KOPT-K1 (cell line): ENCODE results near the gene PDHA2.
"Not testable (repeated sequence)": the region's sequence is repeated elsewhere in the genome, so short reads cannot be mapped to it uniquely, and the experiment has no call there.

Experiments used
- H3K27ac ChIP-seq: fragments of 200-600 bp; sonication (generic); 2 replicates; pipeline ENCODE4 v1.5.1; 2016; ENCODE audit warnings: antibody characterized with exemption, mild to moderate bottlenecking, low read depth, low read length; ENCODE audit not compliant: poor library complexity, severe bottlenecking
- H3K36me3 ChIP-seq: fragments of 200-600 bp; sonication (generic); 2 replicates; pipeline ENCODE4 v1.5.1; 2017; ENCODE audit warnings: antibody characterized with exemption, mild to moderate bottlenecking, low read length, moderate library complexity; ENCODE audit not compliant: insufficient read depth
- H3K9me3 ChIP-seq: fragments of 200-600 bp; sonication (generic); 2 replicates; pipeline ENCODE4 v1.5.1; 2017; ENCODE audit warnings: antibody characterized with exemption, low read length, mild to moderate bottlenecking; ENCODE audit not compliant: insufficient read depth, poor library complexity, severe bottlenecking

The PDHA2 gene

GRCh38 chr4:95839891-95840290 is at the start of gene PDHA2:
PDHA2 (plus strand) TSS chr4:95840093; CDS start chr4:95840151, 58 bp downstream.
- peaks cover 4% of the 10 kb centered on the region for H3K9me3 ChIP-seq

GRCh38 chr4:95798003-95798402 is 41.9 kb upstream of the PDHA2 start:
- Histone ChIP-seq H3K27ac (no peak overlapping the region), H3K36me3 (no peaks in the 10 kb centered on the region), H3K9me3 (no peaks in the 10 kb centered on the region)

More at GRCh38 chr4:95839891-95840290, at the start of gene PDHA2:
- H3K36me3 ChIP-seq = no peaks in the 10 kb centered on the region
- no peak within 1 kb of the TSS for H3K27ac ChIP-seq

- Histone ChIP-seq H3K27ac (no peak overlapping the region), H3K36me3 (no peaks in the 10 kb centered on the region), H3K9me3 (no peaks in the 10 kb centered on the region)
Measured at GRCh38 chr4:95798727-95799126, 41.2 kb upstream of the PDHA2 start.

- no peak overlapping the region for H3K27ac ChIP-seq
- no peaks in the 10 kb centered on the region for H3K9me3 ChIP-seq
- H3K36me3 ChIP-seq = no peaks in the 10 kb centered on the region
Measured at GRCh38 chr4:95821867-95822266, 18.0 kb upstream of the PDHA2 start.

- H3K36me3 ChIP-seq = no peaks in the 10 kb centered on the region
- H3K9me3 ChIP-seq = no peaks in the 10 kb centered on the region
- H3K27ac ChIP-seq = no peak overlapping the region
Measured at GRCh38 chr4:95825546-95825945, 14.3 kb upstream of the PDHA2 start.

- no peaks in the 10 kb centered on the region for H3K9me3 ChIP-seq
- no peaks in the 10 kb centered on the region for H3K36me3 ChIP-seq
- no peak overlapping the region for H3K27ac ChIP-seq
Measured at GRCh38 chr4:95830651-95831050, 9.2 kb upstream of the PDHA2 start.

- H3K27ac ChIP-seq = no peak overlapping the region
- H3K36me3 ChIP-seq = no peaks in the 10 kb centered on the region
- H3K9me3 ChIP-seq = no peaks in the 10 kb centered on the region
Measured at GRCh38 chr4:95831166-95831565, 8.7 kb upstream of the PDHA2 start.

GRCh38 chr4:95833711-95834194 is 6.1 kb upstream of the PDHA2 start:
- Histone ChIP-seq H3K9me3 (no peaks in the 10 kb centered on the region), H3K27ac (no peak overlapping the region), H3K36me3 (no peaks in the 10 kb centered on the region)

- Histone ChIP-seq H3K36me3 (no peaks in the 10 kb centered on the region), H3K27ac (no peak overlapping the region), H3K9me3 (peaks cover 4% of the 10 kb centered on the region)
Measured at GRCh38 chr4:95835672-95836071, 4.2 kb upstream of the PDHA2 start.

- Histone ChIP-seq H3K36me3 (no peaks in the 10 kb centered on the region), H3K27ac (no peak overlapping the region), H3K9me3 (peaks cover 4% of the 10 kb centered on the region)
Measured at GRCh38 chr4:95838192-95838591, 1.7 kb upstream of the PDHA2 start.

- Histone ChIP-seq H3K9me3 (no peaks in the 10 kb centered on the region), H3K27ac (no peak overlapping the region), H3K36me3 (no peaks in the 10 kb centered on the region)
Measured at GRCh38 chr4:95847908-95848460, 8.1 kb downstream of the PDHA2 start.

- no peaks in the 10 kb centered on the region for H3K36me3 ChIP-seq
- no peaks in the 10 kb centered on the region for H3K9me3 ChIP-seq
- H3K27ac ChIP-seq = no peak overlapping the region
Measured at GRCh38 chr4:95850161-95850560, 10.3 kb downstream of the PDHA2 start.

GRCh38 chr4:95857761-95858160 is 17.9 kb downstream of the PDHA2 start:
- H3K27ac ChIP-seq = no peak overlapping the region
- no peaks in the 10 kb centered on the region for H3K9me3 ChIP-seq
- H3K36me3 ChIP-seq = no peaks in the 10 kb centered on the region

- Histone ChIP-seq H3K36me3 (no peaks in the 10 kb centered on the region), H3K27ac (no peak overlapping the region), H3K9me3 (peaks cover 25% of the 10 kb centered on the region)
Measured at GRCh38 chr4:95867919-95868318, 28.0 kb downstream of the PDHA2 start.

- H3K27ac ChIP-seq, H3K36me3 ChIP-seq: not testable (repeated sequence)
- H3K9me3 ChIP-seq = peaks cover 25% of the 10 kb centered on the region
Measured at GRCh38 chr4:95869414-95869813, 29.5 kb downstream of the PDHA2 start.

GRCh38 chr4:95869961-95870500 is 30.1 kb downstream of the PDHA2 start:
- H3K27ac ChIP-seq = no peak overlapping the region
- H3K9me3 ChIP-seq = peaks cover 25% of the 10 kb centered on the region
- no peaks in the 10 kb centered on the region for H3K36me3 ChIP-seq
